Right lobe of liver (tissue), 6 donors: ENCODE results near the gene IFIH1. TPM values are rescaled to one million over a fixed set of nuclear protein-coding genes. Genes with fewer than 3 reads are reported as not detected.

Source experiments
- ATAC-seq, 4 donors: fragments of 200-7000 bp; cut with Tn5 transposase; one replicate each; pipeline ENCODE4 v1.9.1; 2020; ENCODE audit warnings: mild to moderate bottlenecking in 4 of 4, moderate library complexity in 4 of 4
- DNase-seq, 3 donors: peaks; one replicate each; pipeline ENCODE4 v3.0.0-alpha.2; 2020
- H3K27ac ChIP-seq, 3 donors: fragments of 200-600 bp; one replicate each; pipeline ENCODE4 v1.8.0; 2022
- H3K27me3 ChIP-seq, 2 donors: fragments of 200-600 bp; one replicate each; pipeline ENCODE4 v1.8.0; 2022
- H3K36me3 ChIP-seq, 4 donors: fragments of 200-600 bp; sonication (generic) in 1 of 4; one replicate each; pipeline versions ENCODE4 v1.5.1 to v1.8.0; 2017 to 2022; ENCODE audit warnings: control low read depth in 1 of 4
- H3K4me1 ChIP-seq, 4 donors: fragments of 200-600 bp; sonication (generic) in 1 of 4; one replicate each; pipeline versions ENCODE4 v1.5.1 to v1.8.0; 2017 to 2022; ENCODE audit warnings: control low read depth in 1 of 4
- H3K4me3 ChIP-seq, 3 donors: fragments of 200-600 bp; one replicate each; pipeline ENCODE4 v1.8.0; 2022
- H3K9me3 ChIP-seq, 4 donors: fragments of 200-600 bp; sonication (generic) in 1 of 4; one replicate each; pipeline versions ENCODE4 v1.5.1 to v1.8.0; 2017 to 2022; ENCODE audit warnings: control low read depth in 1 of 4
- POLR2A ChIP-seq: fragments of 450-650 bp; IDR thresholded peaks from one replicate; pipeline ENCODE4 v1.6.1; 2017; ENCODE audit warnings: antibody characterized with exemption, mild to moderate bottlenecking
- WGBS: methylation state at CpG from one replicate; pipeline ENCODE4 v1.1.6; 2018; ENCODE audit warnings: low coverage, low lambda C conversion rate; ENCODE audit not compliant: insufficient coverage; ENCODE audit errors: missing lambda C conversion rate; 5-methylcytosine and 5-hydroxymethylcytosine counted together
- intact Hi-C, 2 donors: fragments of 100-400 bp; cut with DNase I; formaldehyde crosslinking; loops; one replicate each; pipeline versions ENCODE4 v1.11.2 to v1.14.1; 2022
- total RNA-seq, 6 experiments: library from RNA; depleted of rRNA in 2 of 6; stranded (reverse); fragments of >200 nt in 2 of 6; fragmentation: NEBNext Ultra II Directional in 3 of 6; extraction: Animal tissue kit (Norgen Biotek cat#: 25700) in 3 of 6; gene quantifications; one replicate each; pipeline versions ENCODE4 v1.1.0 to v1.2.4, GENCODE V29; 2016 to 2023
- TF ChIP-seq, protein P1 (sequence below), 4 donors: fragments of 200-600 bp in 3 of 4; fragments of 450-650 bp in 1 of 4; IDR thresholded peaks; one replicate each; pipeline versions ENCODE4 v1.5.1 to v1.8.0; 2016 to 2022; ENCODE audit warnings: antibody characterized with exemption in 4 of 4, mild to moderate bottlenecking in 2 of 4
- donor health status: DM: no; HTN: yes; CAD: no.
- donor health status: DM: no; HTN: no; CAD: no.
- donor health status: DM: no; HTN: no; CAD: no.
- donor health status: DM: no; HTN: yes; CAD: no.
- donor health status: DM: no; HTN: yes; CAD: no.

The IFIH1 gene
- total RNA-seq, 6 experiments from 2014 or later, result 8.8 to 15.6 (median 11.9) TPM

DNA sequence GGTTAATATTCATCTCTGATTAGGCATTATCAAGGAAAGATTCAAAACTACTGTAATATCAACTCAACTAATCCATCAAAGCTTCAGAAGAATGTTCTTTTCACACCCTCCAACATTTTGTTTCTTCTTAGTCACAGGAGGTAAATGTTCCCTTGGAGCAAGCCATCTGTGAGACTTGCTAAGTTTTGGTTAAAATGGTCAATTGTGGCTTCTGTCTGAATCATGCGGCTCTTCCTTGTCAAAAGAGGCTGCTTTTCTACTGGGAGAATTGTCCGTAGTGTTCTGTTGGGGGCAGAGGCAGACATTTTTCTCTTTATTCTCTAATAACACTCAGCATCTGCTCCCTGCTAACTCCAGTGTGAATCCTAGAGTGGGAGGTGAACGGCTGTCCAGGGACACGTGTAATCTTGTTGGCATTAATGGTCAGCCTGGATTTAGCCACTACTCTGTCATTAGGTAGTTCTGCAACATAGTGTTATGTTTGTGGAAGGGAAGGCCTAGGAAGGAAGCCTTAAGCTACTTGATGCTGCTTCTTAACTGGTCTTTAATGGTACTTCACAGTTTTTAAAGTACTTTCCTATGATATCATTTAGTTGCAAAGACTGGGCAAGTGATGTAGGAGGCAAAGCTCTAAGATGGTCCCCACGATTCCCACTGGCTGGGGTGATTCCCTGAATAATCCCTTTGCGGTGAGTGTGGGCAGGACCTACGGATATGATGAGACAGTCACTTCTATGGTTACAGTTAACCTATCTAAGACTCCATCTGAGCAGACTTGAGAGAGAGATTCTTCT lies 52.6 kb downstream of the IFIH1 start:
- WGBS, result 98% methylated on average over 5 of the region's 7 CpGs
- H3K9me3 ChIP-seq, result no peaks in the 10 kb centered on the region
- no peak overlapping the region for H3K27ac ChIP-seq
- TF ChIP-seq, protein P1, sequence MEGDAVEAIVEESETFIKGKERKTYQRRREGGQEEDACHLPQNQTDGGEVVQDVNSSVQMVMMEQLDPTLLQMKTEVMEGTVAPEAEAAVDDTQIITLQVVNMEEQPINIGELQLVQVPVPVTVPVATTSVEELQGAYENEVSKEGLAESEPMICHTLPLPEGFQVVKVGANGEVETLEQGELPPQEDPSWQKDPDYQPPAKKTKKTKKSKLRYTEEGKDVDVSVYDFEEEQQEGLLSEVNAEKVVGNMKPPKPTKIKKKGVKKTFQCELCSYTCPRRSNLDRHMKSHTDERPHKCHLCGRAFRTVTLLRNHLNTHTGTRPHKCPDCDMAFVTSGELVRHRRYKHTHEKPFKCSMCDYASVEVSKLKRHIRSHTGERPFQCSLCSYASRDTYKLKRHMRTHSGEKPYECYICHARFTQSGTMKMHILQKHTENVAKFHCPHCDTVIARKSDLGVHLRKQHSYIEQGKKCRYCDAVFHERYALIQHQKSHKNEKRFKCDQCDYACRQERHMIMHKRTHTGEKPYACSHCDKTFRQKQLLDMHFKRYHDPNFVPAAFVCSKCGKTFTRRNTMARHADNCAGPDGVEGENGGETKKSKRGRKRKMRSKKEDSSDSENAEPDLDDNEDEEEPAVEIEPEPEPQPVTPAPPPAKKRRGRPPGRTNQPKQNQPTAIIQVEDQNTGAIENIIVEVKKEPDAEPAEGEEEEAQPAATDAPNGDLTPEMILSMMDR (IDR thresholded peaks at IDR 0.05), result no peak
- DNase-seq (no peak), ATAC-seq (no peak)
- no peaks in the 10 kb centered on the region for H3K27me3 ChIP-seq
- intact Hi-C loops, result no loop called here
- H3K36me3 ChIP-seq, result peaks cover 0 to 18% (median 2%) of the 10 kb centered on the region in 4 donors
- no peak overlapping the region for H3K4me3 ChIP-seq
- H3K4me1 ChIP-seq, result no peaks in the 10 kb centered on the region

DNA sequence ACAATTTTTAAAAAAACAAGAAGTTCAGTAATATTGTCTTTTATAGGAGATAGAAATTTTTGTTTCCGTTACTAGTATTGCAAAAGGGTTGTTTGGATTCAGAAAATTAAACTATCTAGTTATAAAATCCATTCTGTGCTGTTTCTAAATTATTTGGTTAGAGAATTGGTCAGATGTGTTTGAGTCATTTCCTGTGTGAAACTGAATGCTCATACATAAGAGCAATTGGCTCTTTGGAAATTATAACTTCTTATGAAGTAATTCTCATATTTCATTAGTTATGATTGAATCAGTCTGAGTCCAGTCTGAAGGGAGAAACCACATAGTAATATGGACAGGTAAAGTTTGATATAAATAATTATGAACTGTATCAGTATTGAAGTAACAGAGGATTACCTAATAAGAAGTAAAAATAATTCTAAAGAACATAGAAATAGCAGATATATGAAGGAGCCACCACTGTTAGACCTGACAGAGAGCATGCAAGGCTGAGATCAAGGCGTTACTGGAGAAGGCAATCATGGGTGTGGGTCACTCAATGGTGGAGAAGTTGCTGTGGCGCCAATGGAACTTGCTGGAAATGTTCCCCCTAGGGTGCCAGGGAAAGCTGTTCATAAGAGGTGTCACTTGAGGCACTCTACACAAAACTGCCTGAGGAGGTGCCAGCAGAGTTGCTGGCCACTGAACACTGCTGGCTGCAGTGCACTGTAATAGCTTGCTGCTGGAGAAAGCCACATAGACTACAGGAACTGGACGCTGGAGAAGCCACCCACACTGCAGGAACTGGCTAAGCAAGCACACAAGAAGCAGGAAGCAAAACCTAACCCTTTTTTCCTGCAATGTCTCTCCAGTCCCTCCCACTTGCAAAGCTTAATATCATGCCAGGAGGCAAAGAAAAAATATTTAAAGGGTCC lies 57.2 kb downstream of the IFIH1 start:
- TF ChIP-seq, protein P1 (IDR thresholded peaks at IDR 0.05), result no peak
- TF ChIP-seq POLR2A, result no peak
- peak; percentile 64 to 86 (median 81) for ATAC-seq
- Histone ChIP-seq H3K27ac (no peak overlapping the region), H3K27me3 (no peaks in the 10 kb centered on the region), H3K4me1 (no peaks in the 10 kb centered on the region), H3K9me3 (no peaks in the 10 kb centered on the region), H3K4me3 (no peak overlapping the region), H3K36me3 (no peaks in the 10 kb centered on the region)
- 53% methylated on average over 4 of the region's 4 CpGs for WGBS
- peak in 2 of 3 donors; percentile 46 to 53 for DNase-seq
- intact Hi-C loops, result no loop called here

DNA sequence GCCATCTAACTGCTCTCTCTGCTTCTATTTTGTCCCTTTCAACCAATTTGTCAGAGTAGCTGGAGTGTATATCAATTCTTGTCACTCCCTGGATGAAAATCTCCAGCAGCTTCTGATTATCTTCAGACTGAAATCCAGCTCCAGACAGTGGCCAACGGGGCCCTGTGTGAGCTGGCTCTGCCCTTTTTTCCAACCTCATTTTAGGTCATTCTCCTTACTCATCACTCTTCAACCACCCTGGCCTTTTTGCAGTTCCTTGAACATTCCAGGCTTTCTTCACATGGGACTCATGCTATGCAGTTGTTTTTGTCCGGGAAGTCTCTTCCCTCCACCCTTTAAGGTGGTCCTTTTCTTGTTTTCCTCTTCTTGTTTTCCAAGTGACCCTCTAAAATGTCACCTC lies 59.8 kb downstream of the IFIH1 start:
- Histone ChIP-seq H3K4me3 (no peak overlapping the region), H3K27ac (no peak overlapping the region), H3K27me3 (no peaks in the 10 kb centered on the region), H3K36me3 (no peaks in the 10 kb centered on the region), H3K9me3 (no peaks in the 10 kb centered on the region), H3K4me1 (no peaks in the 10 kb centered on the region)
- no peak for DNase-seq
- intact Hi-C loops, result no loop called here
- ATAC-seq, result no peak
- WGBS, result 58% methylated on average over 2 of the region's 2 CpGs
- TF ChIP-seq, protein P1 (IDR thresholded peaks at IDR 0.05), result no peak
- no peak for TF ChIP-seq POLR2A

DNA sequence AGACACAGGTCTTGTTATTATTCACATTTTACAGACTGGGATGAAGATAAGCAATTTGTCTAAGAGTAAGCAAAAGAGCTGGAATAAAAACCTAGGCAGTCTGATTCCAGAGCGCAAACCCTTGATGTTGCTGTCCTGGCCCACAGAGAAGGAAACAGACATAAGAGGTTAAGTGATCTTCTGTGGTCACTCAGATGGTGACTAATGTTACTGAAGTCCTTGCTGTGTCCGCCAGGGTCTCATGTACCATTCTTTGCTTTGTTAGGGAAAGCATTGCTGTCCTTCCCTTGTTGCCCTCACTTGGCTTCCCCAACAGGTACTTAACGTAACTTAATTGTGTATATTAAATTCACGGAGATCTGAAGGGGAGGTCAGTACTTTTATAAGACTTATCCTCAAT lies 60.3 kb downstream of the IFIH1 start:
- no peaks in the 10 kb centered on the region for H3K27me3 ChIP-seq
- DNase-seq (no peak), ATAC-seq (no peak)
- TF ChIP-seq, protein P1 (IDR thresholded peaks at IDR 0.05), result no peak
- TF ChIP-seq POLR2A, result no peak
- intact Hi-C loops, result no loop called here
- H3K36me3 ChIP-seq, result no peaks in the 10 kb centered on the region
- H3K27ac ChIP-seq, result no peak overlapping the region
- no peaks in the 10 kb centered on the region for H3K9me3 ChIP-seq
- WGBS, result 80% methylated on average over 4 of the region's 4 CpGs
- no peaks in the 10 kb centered on the region for H3K4me1 ChIP-seq
- H3K4me3 ChIP-seq, result no peak overlapping the region
